ENCODE data around the gene EEF1AKMT2.

Gene EEF1AKMT2

GRCh38 chr10:124737221-124737620, 54.5 kb downstream of the EEF1AKMT2 start:
- no peak overlapping the region for H3K4me3 Mint-ChIP-seq
- H3K4me1 Mint-ChIP-seq (ENCODE audit: low read depth): peaks cover 97% of the 10 kb centered on the region
- no peaks in the 10 kb centered on the region for H3K9me3 Mint-ChIP-seq
- H3K27me3 Mint-ChIP-seq: no peaks in the 10 kb centered on the region
- H3K36me3 Mint-ChIP-seq (ENCODE audit: low read depth): peaks cover 10% of the 10 kb centered on the region
- DNase-seq: no peak
- no peak overlapping the region for H3K27ac Mint-ChIP-seq

DNA sequence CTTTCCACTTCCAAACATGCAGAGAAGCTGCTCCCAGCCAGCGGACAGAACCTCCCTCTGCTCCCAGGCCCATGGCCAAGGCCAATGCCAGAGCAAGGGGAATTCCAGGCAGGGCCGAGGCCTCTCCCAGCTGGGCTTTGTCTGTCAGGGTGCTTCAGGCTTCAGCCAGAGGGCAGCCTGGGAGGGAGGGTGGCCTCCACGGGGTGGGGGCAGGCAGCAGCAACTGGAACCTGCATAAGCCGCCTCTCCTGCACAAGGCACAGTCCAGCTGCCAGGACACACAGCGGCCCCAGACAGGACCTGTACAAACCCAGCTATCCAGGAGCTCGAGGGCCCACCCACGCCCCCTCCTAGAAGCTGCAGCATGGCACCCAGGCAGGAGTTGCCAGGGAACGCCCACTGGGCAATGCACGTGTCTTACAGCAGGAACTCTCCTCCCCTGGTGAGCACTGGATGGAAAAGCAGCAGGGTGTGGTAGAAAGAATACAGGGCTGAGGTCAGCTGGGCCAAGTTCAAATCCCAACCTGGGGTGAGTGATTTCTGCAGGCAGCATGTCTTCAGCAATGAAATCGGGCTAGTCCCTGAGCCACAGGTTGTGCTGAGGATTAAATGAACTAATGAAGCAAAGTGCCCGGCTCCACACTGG, 55.1 kb downstream of the EEF1AKMT2 start:
- no peak overlapping the region for H3K4me3 Mint-ChIP-seq

DNA sequence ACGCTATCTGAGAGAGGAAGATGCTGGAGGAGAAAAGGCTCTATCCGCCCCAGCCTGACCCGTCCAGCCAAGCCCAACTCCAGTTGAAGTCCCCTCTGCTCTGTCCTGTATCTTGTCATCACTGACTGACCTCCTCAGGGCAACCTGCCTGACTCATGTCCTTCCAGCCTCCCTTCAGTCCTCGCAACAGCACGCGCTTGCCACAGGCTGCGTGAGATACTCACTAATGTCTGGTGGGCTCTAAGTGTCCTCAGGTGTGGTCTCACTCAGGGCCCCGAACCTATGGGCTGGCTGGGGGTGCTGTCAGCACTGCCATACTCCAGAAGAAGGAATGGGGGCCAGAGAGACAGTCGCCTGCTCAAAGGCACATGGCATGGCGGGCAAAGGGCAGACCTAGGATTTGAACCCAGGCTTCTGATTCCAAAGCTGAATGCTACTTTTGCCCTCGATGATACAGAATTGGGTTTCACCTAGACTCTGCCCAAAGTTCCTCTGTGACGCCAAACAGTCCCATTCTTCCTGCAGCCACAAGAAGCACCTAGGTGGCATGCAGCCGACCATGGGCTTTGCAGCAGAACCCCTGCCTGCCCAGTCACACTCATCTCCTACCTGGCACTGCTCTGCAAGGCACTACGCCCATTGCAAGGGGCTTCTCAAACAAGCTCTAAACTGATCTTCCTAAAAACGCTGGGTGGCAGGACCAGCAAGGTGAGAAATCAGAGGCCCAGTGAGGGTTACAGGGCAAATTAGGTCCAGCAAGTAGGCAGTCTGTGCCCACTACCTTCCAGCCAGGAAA, 56.0 kb downstream of the EEF1AKMT2 start:
- Mint-ChIP-seq H3K36me3 (ENCODE audit: low read depth) (peaks cover 15% of the 10 kb centered on the region), H3K27ac (no peak overlapping the region), H3K4me3 (no peak overlapping the region), H3K4me1 (ENCODE audit: low read depth) (peaks cover 97% of the 10 kb centered on the region), H3K27me3 (no peaks in the 10 kb centered on the region), H3K9me3 (no peaks in the 10 kb centered on the region)
- DNase-seq: peak; percentile 25

More for the DNA sequence above, 55.1 kb downstream of the EEF1AKMT2 start:
- Mint-ChIP-seq H3K36me3 (ENCODE audit: low read depth) (peaks cover 15% of the 10 kb centered on the region), H3K27me3 (no peaks in the 10 kb centered on the region), H3K4me1 (ENCODE audit: low read depth) (peaks cover 97% of the 10 kb centered on the region), H3K9me3 (no peaks in the 10 kb centered on the region), H3K27ac (no peak overlapping the region)
- no peak for DNase-seq

- H3K27me3 Mint-ChIP-seq: no peaks in the 10 kb centered on the region
- DNase-seq: peak; percentile 48
- peaks cover 25% of the 10 kb centered on the region for H3K36me3 Mint-ChIP-seq (ENCODE audit: low read depth)
- H3K4me3 Mint-ChIP-seq: peak overlapping the region; percentile 60
- peaks cover 97% of the 10 kb centered on the region for H3K4me1 Mint-ChIP-seq (ENCODE audit: low read depth)
- no peaks in the 10 kb centered on the region for H3K9me3 Mint-ChIP-seq
- peak overlapping the region; percentile 85 for H3K27ac Mint-ChIP-seq
These were observed 57.1 kb downstream of the EEF1AKMT2 start for GRCh38 chr10:124734311-124735166.

- Mint-ChIP-seq H3K9me3 (no peaks in the 10 kb centered on the region), H3K27me3 (no peaks in the 10 kb centered on the region), H3K4me3 (peak overlapping the region; percentile 60), H3K4me1 (ENCODE audit: low read depth) (peaks cover 97% of the 10 kb centered on the region), H3K36me3 (ENCODE audit: low read depth) (peaks cover 28% of the 10 kb centered on the region), H3K27ac (peak overlapping the region; percentile 85)
- DNase-seq: no peak
These were observed 58.0 kb downstream of the EEF1AKMT2 start for GRCh38 chr10:124733571-124734245.

DNA sequence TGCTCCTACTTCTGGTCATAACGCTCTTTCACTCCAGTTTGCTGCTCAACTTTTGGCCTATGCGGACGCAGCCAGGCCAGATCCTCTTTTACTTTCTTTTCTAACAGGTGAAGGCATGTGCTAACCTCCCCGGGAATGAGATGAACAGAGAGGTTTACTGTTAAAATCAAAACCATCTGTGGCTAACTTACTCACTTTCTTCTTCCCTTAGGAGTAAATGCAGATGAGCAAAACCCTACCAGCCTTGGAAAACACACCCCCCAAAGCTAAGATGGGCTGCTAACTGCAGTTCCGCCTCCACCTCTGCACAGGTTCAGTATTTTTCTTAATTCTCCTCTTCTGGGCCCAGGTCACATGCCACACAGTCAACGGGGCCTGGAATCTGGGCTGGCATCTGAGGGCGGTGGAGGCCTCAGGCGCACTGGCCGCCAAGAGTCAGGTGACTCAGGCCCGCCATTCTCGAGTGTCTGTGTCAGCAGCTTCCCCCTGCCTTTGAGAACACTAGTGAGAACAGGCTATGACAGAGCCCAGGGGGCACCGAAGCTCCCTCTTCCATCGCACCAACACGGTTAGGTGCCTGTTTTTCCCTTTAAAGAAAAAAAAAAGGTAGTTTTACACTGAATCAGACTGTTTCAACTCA, 58.6 kb downstream of the EEF1AKMT2 start:
- DNase-seq: peak; percentile 84
- Mint-ChIP-seq H3K36me3 (ENCODE audit: low read depth) (peaks cover 26% of the 10 kb centered on the region), H3K9me3 (no peaks in the 10 kb centered on the region), H3K27me3 (no peaks in the 10 kb centered on the region), H3K27ac (peak overlapping the region; percentile 85), H3K4me1 (ENCODE audit: low read depth) (peaks cover 97% of the 10 kb centered on the region), H3K4me3 (peak overlapping the region; percentile 60)

GRCh38 chr10:124731551-124731950, 60.1 kb downstream of the EEF1AKMT2 start:
- Mint-ChIP-seq H3K36me3 (ENCODE audit: low read depth) (peaks cover 29% of the 10 kb centered on the region), H3K4me1 (ENCODE audit: low read depth) (peaks cover 94% of the 10 kb centered on the region), H3K27me3 (no peaks in the 10 kb centered on the region), H3K9me3 (no peaks in the 10 kb centered on the region), H3K4me3 (no peak overlapping the region), H3K27ac (no peak overlapping the region)
- DNase-seq: peak; percentile 25

DNA sequence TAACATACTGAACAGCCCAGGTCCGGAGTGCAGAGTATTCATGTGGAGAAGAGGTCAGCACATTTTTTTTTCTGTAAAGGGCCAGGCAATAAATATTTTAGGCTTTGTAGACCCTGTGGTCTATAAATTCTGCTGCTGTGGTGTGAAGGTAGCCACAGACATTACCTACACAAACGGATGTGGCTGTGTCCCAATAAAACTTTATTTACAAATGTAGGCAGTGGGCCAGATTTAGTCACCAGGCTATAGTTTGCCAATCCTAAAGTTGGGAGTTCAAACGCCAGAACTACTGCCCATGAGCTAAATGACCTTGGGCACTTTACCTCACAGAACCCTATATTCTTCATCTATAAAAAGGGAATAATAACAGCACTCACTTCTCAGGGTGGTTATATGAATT, 60.9 kb downstream of the EEF1AKMT2 start:
- DNase-seq: no peak
- H3K9me3 Mint-ChIP-seq: no peaks in the 10 kb centered on the region
- no peak overlapping the region for H3K4me3 Mint-ChIP-seq

GRCh38 chr10:124728830-124729661, 62.6 kb downstream of the EEF1AKMT2 start:
- no peaks in the 10 kb centered on the region for H3K27me3 Mint-ChIP-seq
- DNase-seq: peak; percentile 44
- peak overlapping the region; percentile 76 for H3K27ac Mint-ChIP-seq
- H3K4me3 Mint-ChIP-seq: peak overlapping the region; percentile 53
- peaks cover 95% of the 10 kb centered on the region for H3K4me1 Mint-ChIP-seq (ENCODE audit: low read depth)
- H3K9me3 Mint-ChIP-seq: no peaks in the 10 kb centered on the region
- peaks cover 41% of the 10 kb centered on the region for H3K36me3 Mint-ChIP-seq (ENCODE audit: low read depth)

More for the DNA sequence above, 60.9 kb downstream of the EEF1AKMT2 start:
- no peaks in the 10 kb centered on the region for H3K27me3 Mint-ChIP-seq
- H3K27ac Mint-ChIP-seq: no peak overlapping the region
- peaks cover 29% of the 10 kb centered on the region for H3K36me3 Mint-ChIP-seq (ENCODE audit: low read depth)
- peaks cover 95% of the 10 kb centered on the region for H3K4me1 Mint-ChIP-seq (ENCODE audit: low read depth)

- Mint-ChIP-seq H3K4me3 (peak overlapping the region; percentile 53), H3K27ac (peak overlapping the region; percentile 76), H3K27me3 (no peaks in the 10 kb centered on the region), H3K9me3 (no peaks in the 10 kb centered on the region), H3K36me3 (ENCODE audit: low read depth) (peaks cover 40% of the 10 kb centered on the region), H3K4me1 (ENCODE audit: low read depth) (peaks cover 95% of the 10 kb centered on the region)
- DNase-seq: peak; percentile 53
These were observed 63.4 kb downstream of the EEF1AKMT2 start for GRCh38 chr10:124728071-124728829.

GRCh38 chr10:124727361-124727960, 64.2 kb downstream of the EEF1AKMT2 start:
- peaks cover 36% of the 10 kb centered on the region for H3K36me3 Mint-ChIP-seq (ENCODE audit: low read depth)
- no peak for DNase-seq
- H3K9me3 Mint-ChIP-seq: no peaks in the 10 kb centered on the region
- no peaks in the 10 kb centered on the region for H3K27me3 Mint-ChIP-seq
- H3K27ac Mint-ChIP-seq: peak overlapping the region; percentile 76
- H3K4me3 Mint-ChIP-seq: no peak overlapping the region
- H3K4me1 Mint-ChIP-seq (ENCODE audit: low read depth): peaks cover 95% of the 10 kb centered on the region

- Mint-ChIP-seq H3K4me1 (ENCODE audit: low read depth) (peaks cover 93% of the 10 kb centered on the region), H3K27me3 (no peaks in the 10 kb centered on the region), H3K4me3 (no peak overlapping the region), H3K36me3 (ENCODE audit: low read depth) (peaks cover 33% of the 10 kb centered on the region), H3K27ac (no peak overlapping the region), H3K9me3 (no peaks in the 10 kb centered on the region)
- no peak for DNase-seq
These were observed 65.9 kb downstream of the EEF1AKMT2 start for GRCh38 chr10:124725791-124726190.

Measured in activated T-cell treated with anti-CD3 and anti-CD28 coated beads, Interleukin-2, amount 50 U/mL, for 24 hours (primary cell).